Stomach (tissue), 9 donors: ENCODE results near the gene GLB1L2. TPM values are rescaled to one million over a fixed set of nuclear protein-coding genes. Genes with fewer than 3 reads are reported as not detected.

Experiments
- DNase-seq, 2 donors: peaks; one replicate each; pipeline versions ENCODE4 v3.0.0 to v3.0.0-alpha.2; 2013 to 2019
- H3K27ac ChIP-seq, 5 donors: fragments of 200-600 bp in 4 of 5; sonication (generic) in 4 of 5; one replicate each; pipeline ENCODE4 v1.5.1; 2013 to 2019; ENCODE audit warnings: mild to moderate bottlenecking in 1 of 5, moderate library complexity in 1 of 5
- H3K27me3 ChIP-seq, 3 donors: fragments of 200-600 bp; sonication (generic); one replicate each; pipeline ENCODE4 v1.5.1; 2017 to 2019; ENCODE audit warnings: mixed run types in 1 of 3
- H3K36me3 ChIP-seq, 4 donors: fragments of 200-600 bp; sonication (generic); 1 replicate in 3 of 4; 2 replicates in 1 of 4; pipeline ENCODE4 v1.5.1; 2016 to 2019
- H3K4me1 ChIP-seq, 4 donors: fragments of 200-600 bp; sonication (generic); one replicate each; pipeline ENCODE4 v1.5.1; 2016 to 2019
- H3K4me3 ChIP-seq, 4 donors: fragments of 200-600 bp; sonication (generic) in 3 of 4; one replicate each; pipeline ENCODE4 v1.5.1; 2016 to 2019; ENCODE audit warnings: mild to moderate bottlenecking in 1 of 4
- H3K9me3 ChIP-seq, 4 donors: fragments of 200-600 bp; sonication (generic); one replicate each; pipeline ENCODE4 v1.5.1; 2016 to 2019
- CTCF ChIP-seq, 7 experiments: fragments of 450-650 bp in 4 of 7; fragments of 200-600 bp in 3 of 7; sonication (generic) in 3 of 7; IDR thresholded peaks; one replicate each; pipeline ENCODE4 v1.5.1; 2016 to 2019; ENCODE audit warnings: antibody characterized with exemption in 7 of 7, control low read depth in 2 of 7, mild to moderate bottlenecking in 1 of 7
- EP300 ChIP-seq: sonication (generic); formaldehyde crosslinking; IDR thresholded peaks from one replicate; pipeline ENCODE4 v1.6.1; 2017; ENCODE audit warnings: antibody characterized with exemption
- POLR2A ChIP-seq, 4 donors: fragments of 450-650 bp; IDR thresholded peaks; one replicate each; pipeline ENCODE4 v1.6.1; 2016; ENCODE audit warnings: antibody characterized with exemption in 4 of 4, control low read depth in 2 of 4, mild to moderate bottlenecking in 1 of 4, moderate library complexity in 1 of 4
- POLR2AphosphoS5 ChIP-seq, 3 donors: sonication (generic); formaldehyde crosslinking; IDR thresholded peaks; one replicate each; pipeline ENCODE4 v1.6.1; 2016; ENCODE audit warnings: antibody characterized with exemption in 3 of 3
- WGBS, 5 donors: extraction: QIAGEN DNeasy Blood & Tissue Kit in 3 of 5; methylation state at CpG; one replicate each; pipeline versions ENCODE4 v1.1.5 to v1.1.7; 2013 to 2018; 5-methylcytosine and 5-hydroxymethylcytosine counted together
- intact Hi-C: fragments of 100-400 bp; cut with DNase I; formaldehyde crosslinking; loops from one replicate; pipeline ENCODE4 v1.15.1; 2023; ENCODE audit warnings: low total_unique reads
- polyA plus RNA-seq, 3 donors: library from polyadenylated mRNA; stranded (reverse); fragments of 200-250 nt; gene quantifications; one replicate each; pipeline ENCODE4 v1.2.3, GENCODE V29; 2013
- total RNA-seq, 5 donors: library from RNA; depleted of rRNA; stranded (reverse); fragments of >200 nt; gene quantifications; one replicate each; pipeline versions ENCODE4 v1.1.0 to v1.2.3, GENCODE V29; 2014 to 2016
- donor health status: healthy with polysubstance abuse.
- donor health status: Bipolar disorder and iron deficiency.
- donor health status: healthy.

Gene GLB1L2
- total and polyA plus RNA-seq, 8 donors, result 2.1 to 19.2 (median 5.3) TPM

GRCh38 chr11:134398644-134399292 is 67.0 kb downstream of the GLB1L2 start:
- no peak overlapping the region for H3K4me3 ChIP-seq
- peak overlapping the region in 4 of 5 donors; percentile 43 to 72 (median 64) for H3K27ac ChIP-seq
- no peak for TF ChIP-seq POLR2AphosphoS5 (IDR thresholded peaks at IDR 0.05)
- no peak for TF ChIP-seq POLR2A (IDR thresholded peaks at IDR 0.05)
- TF ChIP-seq EP300, result no peak
- no peak for TF ChIP-seq CTCF (IDR thresholded peaks at IDR 0.05)
- no peaks in the 10 kb centered on the region for H3K9me3 ChIP-seq
- intact Hi-C loops, result no loop called here
- peaks cover 0 to 37% (median 0%) of the 10 kb centered on the region in 3 donors for H3K27me3 ChIP-seq
- DNase-seq, result no peak
- H3K4me1 ChIP-seq, result peaks cover 5 to 25% (median 11%) of the 10 kb centered on the region in 4 donors
- H3K36me3 ChIP-seq, result no peaks in the 10 kb centered on the region
- 56 to 72% (median 70%) methylated on average over 7 to 13 of the region's 13 CpGs for WGBS, 5 donors

- 83 to 90% (median 86%) methylated on average over 8 of the region's 8 CpGs; no CpG with 5 or more reads in 1 of the 5 donors for WGBS, 5 donors
- Histone ChIP-seq H3K36me3 (no peaks in the 10 kb centered on the region), H3K9me3 (no peaks in the 10 kb centered on the region), H3K4me3 (no peak overlapping the region), H3K27me3 (peaks cover 0 to 37% (median 0%) of the 10 kb centered on the region in 3 donors), H3K27ac (peak overlapping the region in 4 of 5 donors; percentile 16 to 72 (median 64)), H3K4me1 (peaks cover 5 to 25% (median 11%) of the 10 kb centered on the region in 4 donors)
- TF ChIP-seq CTCF (IDR thresholded peaks at IDR 0.05) (no peak), EP300 (no peak), POLR2AphosphoS5 (IDR thresholded peaks at IDR 0.05) (no peak), POLR2A (IDR thresholded peaks at IDR 0.05) (no peak)
- intact Hi-C loops, result no loop called here
- DNase-seq, result no peak
These were observed 67.5 kb downstream of the GLB1L2 start for GRCh38 chr11:134399293-134399654.

GRCh38 chr11:134399996-134400395 is 68.2 kb downstream of the GLB1L2 start:
- peak overlapping the region in 3 of 5 donors; percentile 62 to 72 (median 67) for H3K27ac ChIP-seq
- 73 to 93% (median 83%) methylated on average over 6 to 7 of the region's 7 CpGs for WGBS, 5 donors
- TF ChIP-seq EP300 (no peak), POLR2A (IDR thresholded peaks at IDR 0.05) (no peak), CTCF (IDR thresholded peaks at IDR 0.05) (no peak), POLR2AphosphoS5 (IDR thresholded peaks at IDR 0.05) (no peak)
- H3K36me3 ChIP-seq, result no peaks in the 10 kb centered on the region
- no peak for DNase-seq
- intact Hi-C loops, result no loop called here
- H3K4me1 ChIP-seq, result peaks cover 5 to 25% (median 11%) of the 10 kb centered on the region in 4 donors
- H3K9me3 ChIP-seq, result no peaks in the 10 kb centered on the region
- H3K4me3 ChIP-seq, result no peak overlapping the region
- H3K27me3 ChIP-seq, result peaks cover 0 to 42% (median 0%) of the 10 kb centered on the region in 3 donors

- WGBS, 5 donors, result 37 to 61% (median 46%) methylated on average over 13 to 19 of the region's 19 CpGs
- peaks cover 5 to 28% (median 15%) of the 10 kb centered on the region in 4 donors for H3K4me1 ChIP-seq
- H3K27me3 ChIP-seq, result peaks cover 0 to 60% (median 6%) of the 10 kb centered on the region in 3 donors
- TF ChIP-seq POLR2A (IDR thresholded peaks at IDR 0.05), result no peak
- no peak for TF ChIP-seq CTCF (IDR thresholded peaks at IDR 0.05)
- peak overlapping the region; percentile 21 to 80 (median 62) for H3K27ac ChIP-seq
- H3K36me3 ChIP-seq, result no peaks in the 10 kb centered on the region
- no peaks in the 10 kb centered on the region for H3K9me3 ChIP-seq
- intact Hi-C loops, result no loop called here
- H3K4me3 ChIP-seq, result no peak overlapping the region
- DNase-seq, result peak in 1 of 2 donors; percentile 74
These were observed 70.3 kb downstream of the GLB1L2 start for GRCh38 chr11:134401825-134402809.
